H9 (cell line): ENCODE results near the gene RDH11. TPM values are rescaled to one million over a fixed set of nuclear protein-coding genes. Genes with fewer than 3 reads are reported as not detected.

Experiments used
- DNase-seq: peaks from one replicate; pipeline ENCODE4 v3.0.0-alpha.2; 2017
- H2AFZ ChIP-seq: one replicate; pipeline ENCODE4 v1.6.1; 2013; ENCODE audit warnings: mild to moderate bottlenecking, low read length, control low read depth, moderate library complexity
- H2AK5ac ChIP-seq: 2 replicates; pipeline ENCODE4 v1.6.1; 2013; ENCODE audit warnings: low read length, control low read depth, mixed read lengths; ENCODE audit not compliant: insufficient read length
- H2BK120ac ChIP-seq: one replicate; pipeline ENCODE4 v1.6.1; 2013; ENCODE audit warnings: low read depth, mild to moderate bottlenecking, low read length, control low read depth, inconsistent platforms; ENCODE audit not compliant: poor library complexity, severe bottlenecking
- H2BK12ac ChIP-seq: 2 replicates; pipeline ENCODE4 v1.6.1; 2013; ENCODE audit warnings: low read length, control low read depth, mixed read lengths, low read depth; ENCODE audit not compliant: insufficient read length
- H2BK15ac ChIP-seq: 2 replicates; pipeline ENCODE4 v1.6.1; 2013; ENCODE audit warnings: low read depth, low read length, control low read depth
- H2BK20ac ChIP-seq: one replicate; pipeline ENCODE4 v1.6.1; 2013; ENCODE audit warnings: low read depth, mild to moderate bottlenecking, low read length, control low read depth, inconsistent platforms; ENCODE audit not compliant: poor library complexity, severe bottlenecking
- H2BK5ac ChIP-seq: 2 replicates; pipeline ENCODE4 v1.6.1; 2013; ENCODE audit warnings: low read length, control low read depth, mixed read lengths; ENCODE audit not compliant: insufficient read length
- H3K14ac ChIP-seq: 2 replicates; pipeline ENCODE4 v1.6.1; 2013; ENCODE audit warnings: low read length, control low read depth; ENCODE audit not compliant: insufficient read depth
- H3K18ac ChIP-seq: 2 replicates; pipeline ENCODE4 v1.6.1; 2013; ENCODE audit warnings: low read depth, mild to moderate bottlenecking, mixed read lengths, low read length, control low read depth; ENCODE audit not compliant: insufficient read length
- H3K23ac ChIP-seq: 2 replicates; pipeline ENCODE4 v1.6.1; 2013; ENCODE audit warnings: low read length, control low read depth, mixed read lengths, low read depth; ENCODE audit not compliant: insufficient read length
- H3K23me2 ChIP-seq: 2 replicates; pipeline ENCODE4 v1.6.1; 2013; ENCODE audit warnings: low read depth, mild to moderate bottlenecking, mixed read lengths, low read length, control low read depth; ENCODE audit not compliant: insufficient read length, poor library complexity, severe bottlenecking
- H3K27ac ChIP-seq: 2 replicates; pipeline ENCODE4 v1.5.1; 2013; ENCODE audit warnings: low read length, control low read depth, mixed read lengths, low read depth; ENCODE audit not compliant: insufficient read length
- H3K27me3 ChIP-seq: 2 replicates; pipeline ENCODE4 v1.6.1; 2013; ENCODE audit warnings: low read length, control low read depth, inconsistent platforms; ENCODE audit not compliant: insufficient read depth
- H3K4ac ChIP-seq: 2 replicates; pipeline ENCODE4 v1.6.1; 2013; ENCODE audit warnings: low read depth, mild to moderate bottlenecking, control low read depth, inconsistent platforms, low read length, moderate library complexity
- H3K4me1 ChIP-seq: 2 replicates; pipeline ENCODE4 v1.6.1; 2013; ENCODE audit warnings: low read length, control low read depth, inconsistent platforms; ENCODE audit not compliant: insufficient read depth
- H3K4me2 ChIP-seq: 2 replicates; pipeline ENCODE4 v1.6.1; 2013; ENCODE audit warnings: low read length, control low read depth, mixed read lengths; ENCODE audit not compliant: insufficient read length, insufficient read depth
- H3K56ac ChIP-seq: 2 replicates; pipeline ENCODE4 v1.6.1; 2013; ENCODE audit warnings: low read depth, mild to moderate bottlenecking, mixed read lengths, low read length, control low read depth; ENCODE audit not compliant: insufficient read length
- H3K79me1 ChIP-seq: 2 replicates; pipeline ENCODE4 v1.6.1; 2013; ENCODE audit warnings: low read depth, mild to moderate bottlenecking, moderate library complexity, low read length, control low read depth, inconsistent platforms; ENCODE audit not compliant: insufficient read depth, poor library complexity, severe bottlenecking
- H3K79me2 ChIP-seq: 2 replicates; pipeline ENCODE4 v1.6.1; 2013; ENCODE audit warnings: low read length, control low read depth, inconsistent platforms; ENCODE audit not compliant: insufficient read depth
- H3K9ac ChIP-seq: 2 replicates; pipeline ENCODE4 v1.6.1; 2013; ENCODE audit warnings: low read length, control low read depth, mixed read lengths; ENCODE audit not compliant: insufficient read length; ENCODE audit errors: extremely low read depth
- H3K9me3 ChIP-seq: one replicate; pipeline ENCODE4 v1.6.1; 2013; ENCODE audit warnings: low read depth, low read length, inconsistent platforms; ENCODE audit not compliant: control insufficient read depth
- H3T11ph ChIP-seq: one replicate; pipeline ENCODE4 v1.6.1; 2013; ENCODE audit warnings: mild to moderate bottlenecking, low read length, control low read depth, inconsistent platforms
- H4K20me1 ChIP-seq: one replicate; pipeline ENCODE4 v1.6.1; 2013; ENCODE audit not compliant: control insufficient read depth, insufficient read length, insufficient read depth
- H4K5ac ChIP-seq: 2 replicates; pipeline ENCODE4 v1.6.1; 2013; ENCODE audit warnings: low read depth, mild to moderate bottlenecking, mixed read lengths, low read length, control low read depth; ENCODE audit not compliant: insufficient read length
- H4K8ac ChIP-seq: replicated peaks from 2 replicates; pipeline ENCODE4 v1.6.1; 2013; ENCODE audit warnings: low read length, control low read depth, mixed read lengths, low read depth; ENCODE audit not compliant: insufficient read length
- H4K91ac ChIP-seq: 2 replicates; pipeline ENCODE4 v1.6.1; 2013; ENCODE audit warnings: low read depth, mild to moderate bottlenecking, moderate library complexity, mixed read lengths, low read length, control low read depth; ENCODE audit not compliant: insufficient read length
- H3K27ac Mint-ChIP-seq, 3 experiments: 2 replicates in 2 of 3; 3 replicates in 1 of 3; pipeline ENCODE4 v1.8.0; 2020 to 2021; ENCODE audit warnings: mixed read lengths in 3 of 3, mild to moderate bottlenecking in 1 of 3, moderate library complexity in 1 of 3
- H3K27me3 Mint-ChIP-seq: 2 replicates; pipeline ENCODE4 v1.8.0; 2021; ENCODE audit warnings: low read depth, mild to moderate bottlenecking, moderate library complexity, mixed read lengths
- H3K36me3 Mint-ChIP-seq, 3 experiments: 2 replicates in 2 of 3; 3 replicates in 1 of 3; pipeline ENCODE4 v1.8.0; 2020 to 2021; ENCODE audit warnings: low read depth in 3 of 3, mixed read lengths in 3 of 3; ENCODE audit not compliant: insufficient read depth in 1 of 3
- H3K4me1 Mint-ChIP-seq, 2 experiments: 2 replicates each; pipeline ENCODE4 v1.8.0; 2020; ENCODE audit warnings: mixed read lengths in 2 of 2
- H3K4me3 Mint-ChIP-seq, 2 experiments: 2 replicates in 1 of 2; 3 replicates in 1 of 2; pipeline ENCODE4 v1.8.0; 2020 to 2021; ENCODE audit warnings: mild to moderate bottlenecking in 2 of 2, mixed read lengths in 2 of 2, moderate library complexity in 1 of 2
- H3K9me3 Mint-ChIP-seq, 2 experiments: 2 replicates in 1 of 2; 3 replicates in 1 of 2; pipeline ENCODE4 v1.8.0; 2020; ENCODE audit warnings: mild to moderate bottlenecking in 2 of 2, mixed read lengths in 2 of 2, moderate library complexity in 1 of 2
- WGBS: extraction: QIAGEN DNeasy Blood & Tissue Kit; methylation state at CpG from one replicate; pipeline ENCODE4 v1.1.7; 2013; ENCODE audit warnings: missing lambda C conversion rate, low lambda C conversion rate, mixed read lengths; ENCODE audit not compliant: insufficient read length; ENCODE audit errors: extremely low coverage; 5-methylcytosine and 5-hydroxymethylcytosine counted together
- total RNA-seq: library from RNA; stranded (reverse); gene quantifications from 2 replicates; pipeline ENCODE4 v1.2.1, GENCODE V29; 2021
- TF ChIP-seq, protein P1 (sequence below): fragments of 200-600 bp; sonication (generic); conservative IDR thresholded peaks from 3 replicates; pipeline ENCODE4 v1.8.0; 2021; ENCODE audit warnings: antibody characterized with exemption, mild to moderate bottlenecking

Gene RDH11
- total RNA-seq, 1 experiment from 2014 or later, result 83.4 TPM

- H3K79me1 ChIP-seq, result no peaks in the 10 kb centered on the region
- DNase-seq, result no peak
- H3K14ac ChIP-seq, result no peak overlapping the region
- H3K9me3 Mint-ChIP-seq, result no peaks in the 10 kb centered on the region
- H3K27me3 ChIP-seq, result no peaks in the 10 kb centered on the region
- H3K36me3 Mint-ChIP-seq, result no peaks in the 10 kb centered on the region; a peak in 1 of 7 replicates
- H3K9me3 ChIP-seq, result no peaks in the 10 kb centered on the region
- WGBS, result no CpG with 5 or more reads among the region's 4 CpGs
- no peak overlapping the region for H2AK5ac ChIP-seq
- peak overlapping the region; percentile 6 for H2BK20ac ChIP-seq
- H3K27me3 Mint-ChIP-seq, result no peaks in the 10 kb centered on the region; the same call in 1 of the 2 replicates
- no peaks in the 10 kb centered on the region for H3K23me2 ChIP-seq
- H3K4me3 Mint-ChIP-seq, result no peak overlapping the region
- H2BK15ac ChIP-seq, result no peak overlapping the region
- TF ChIP-seq, protein P1, sequence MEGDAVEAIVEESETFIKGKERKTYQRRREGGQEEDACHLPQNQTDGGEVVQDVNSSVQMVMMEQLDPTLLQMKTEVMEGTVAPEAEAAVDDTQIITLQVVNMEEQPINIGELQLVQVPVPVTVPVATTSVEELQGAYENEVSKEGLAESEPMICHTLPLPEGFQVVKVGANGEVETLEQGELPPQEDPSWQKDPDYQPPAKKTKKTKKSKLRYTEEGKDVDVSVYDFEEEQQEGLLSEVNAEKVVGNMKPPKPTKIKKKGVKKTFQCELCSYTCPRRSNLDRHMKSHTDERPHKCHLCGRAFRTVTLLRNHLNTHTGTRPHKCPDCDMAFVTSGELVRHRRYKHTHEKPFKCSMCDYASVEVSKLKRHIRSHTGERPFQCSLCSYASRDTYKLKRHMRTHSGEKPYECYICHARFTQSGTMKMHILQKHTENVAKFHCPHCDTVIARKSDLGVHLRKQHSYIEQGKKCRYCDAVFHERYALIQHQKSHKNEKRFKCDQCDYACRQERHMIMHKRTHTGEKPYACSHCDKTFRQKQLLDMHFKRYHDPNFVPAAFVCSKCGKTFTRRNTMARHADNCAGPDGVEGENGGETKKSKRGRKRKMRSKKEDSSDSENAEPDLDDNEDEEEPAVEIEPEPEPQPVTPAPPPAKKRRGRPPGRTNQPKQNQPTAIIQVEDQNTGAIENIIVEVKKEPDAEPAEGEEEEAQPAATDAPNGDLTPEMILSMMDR, result no peak
- no peak overlapping the region for H3K9ac ChIP-seq
- H2BK12ac ChIP-seq, result no peak overlapping the region
- H3K4me2 ChIP-seq, result no peak overlapping the region
- H4K5ac ChIP-seq, result no peak overlapping the region
- H3K4me1 Mint-ChIP-seq, result no peaks in the 10 kb centered on the region
- no peak overlapping the region for H4K8ac ChIP-seq
- H2AFZ ChIP-seq, result no peak overlapping the region
- H4K20me1 ChIP-seq, result no peaks in the 10 kb centered on the region
- H3T11ph ChIP-seq, result no peak overlapping the region
- no peak overlapping the region for H3K23ac ChIP-seq
- H2BK5ac ChIP-seq, result no peak overlapping the region
- H3K4me1 ChIP-seq, result no peaks in the 10 kb centered on the region
- H3K56ac ChIP-seq, result no peak overlapping the region
- no peak overlapping the region for H3K27ac ChIP-seq
- no peak overlapping the region; a peak in 1 of 7 replicates for H3K27ac Mint-ChIP-seq
- no peak overlapping the region for H3K18ac ChIP-seq
- H2BK120ac ChIP-seq, result no peak overlapping the region
- no peaks in the 10 kb centered on the region for H3K79me2 ChIP-seq
- no peak overlapping the region for H3K4ac ChIP-seq
- no peak overlapping the region for H4K91ac ChIP-seq
These were observed 41.2 kb upstream of the RDH11 start for GRCh38 chr14:67736771-67737170.
